H1 (cell line): ENCODE data around the gene TMEM164. TPM values are rescaled to one million over a fixed set of nuclear protein-coding genes. Genes with fewer than 3 reads are reported as not detected.

ENCODE experiments used
- CTCF ChIA-PET: fragments of 300-600 bp; sonication (Branson Sonifier 250); formaldehyde crosslinking; loops from one replicate; lab custom pipeline; 2021; ENCODE audit not compliant: partially characterized antibody; lab: Charles Lee
- POLR2A ChIA-PET: fragments of 300-600 bp; sonication (Branson Sonifier 250); formaldehyde crosslinking; loops from one replicate; lab custom pipeline; 2021; ENCODE audit warnings: inconsistent platforms; ENCODE audit not compliant: partially characterized antibody; lab: Charles Lee
- DNase-seq, 2 experiments: peaks; one replicate each; pipeline versions ENCODE4 v3.0.0 to v3.0.0-alpha.2; 2010 to 2022; ENCODE audit warnings: low spot score in 2 of 2, low read depth in 1 of 2, mixed read lengths in 1 of 2
- FAIRE-seq: peaks from 2 replicates; lab custom pipeline; 2011; peaks lifted over from hg19 to GRCh38; lab: Jason Lieb, UNC
- H2AFZ ChIP-seq: 2 replicates; pipeline ENCODE4 v1.8.1; 2012; ENCODE audit warnings: low read length, inconsistent platforms
- H2AK5ac ChIP-seq: 2 replicates; pipeline ENCODE4 v1.6.1; 2013; ENCODE audit warnings: low read depth, low read length
- H2BK120ac ChIP-seq: replicated peaks from 2 replicates; pipeline ENCODE3; 2013; ENCODE audit warnings: low read depth, low read length, inconsistent platforms
- H2BK12ac ChIP-seq: 2 replicates; pipeline ENCODE4 v1.6.1; 2013; ENCODE audit warnings: low read depth, low read length
- H2BK15ac ChIP-seq: 2 replicates; pipeline ENCODE4 v1.6.1; 2013; ENCODE audit warnings: low read length
- H2BK20ac ChIP-seq: 2 replicates; pipeline ENCODE4 v1.6.1; 2013; ENCODE audit warnings: low read length
- H2BK5ac ChIP-seq: 2 replicates; pipeline ENCODE4 v1.6.1; 2013; ENCODE audit warnings: low read depth, low read length
- H3K14ac ChIP-seq: 2 replicates; pipeline ENCODE4 v1.6.1; 2013; ENCODE audit warnings: inconsistent platforms; ENCODE audit not compliant: insufficient read length
- H3K18ac ChIP-seq: 2 replicates; pipeline ENCODE4 v1.6.1; 2013; ENCODE audit warnings: low read length; ENCODE audit errors: extremely low read depth
- H3K23ac ChIP-seq: 2 replicates; pipeline ENCODE4 v1.6.1; 2013; ENCODE audit warnings: inconsistent platforms; ENCODE audit not compliant: insufficient read length
- H3K23me2 ChIP-seq: 2 replicates; pipeline ENCODE4 v1.6.1; 2013; ENCODE audit warnings: low read depth, low read length
- H3K27ac ChIP-seq: 2 replicates; pipeline ENCODE4 v1.6.1; 2011; ENCODE audit warnings: low read depth, low read length, inconsistent platforms
- H3K27me3 ChIP-seq, 4 experiments: replicated peaks in 1 of 4; 1 replicate in 1 of 4; 2 replicates in 3 of 4; pipeline versions ENCODE4 v1.6.1 to v1.8.1; 2011 to 2013; ENCODE audit warnings: low read length in 3 of 4, mild to moderate bottlenecking in 3 of 4, inconsistent platforms in 2 of 4, mixed read lengths in 2 of 4, moderate library complexity in 1 of 4; ENCODE audit not compliant: control insufficient read depth in 3 of 4, insufficient read depth in 3 of 4; ENCODE audit errors: extremely low read depth in 1 of 4
- H3K36me3 ChIP-seq, 4 experiments: 2 replicates each; pipeline versions ENCODE4 v1.6.1 to v1.8.1; 2011 to 2013; ENCODE audit warnings: mild to moderate bottlenecking in 4 of 4, low read length in 3 of 4, moderate library complexity in 2 of 4, control low read depth in 1 of 4, inconsistent platforms in 1 of 4; ENCODE audit not compliant: insufficient read depth in 4 of 4, control insufficient read depth in 2 of 4
- H3K4ac ChIP-seq: replicated peaks from 2 replicates; pipeline ENCODE3; 2013; ENCODE audit warnings: low read length, low read depth, mixed read lengths, inconsistent platforms; ENCODE audit not compliant: insufficient read length
- H3K4me1 ChIP-seq, 4 experiments: replicated peaks in 1 of 4; 1 replicate in 1 of 4; 2 replicates in 3 of 4; pipeline versions ENCODE4 v1.6.1 to v1.8.1; 2011 to 2013; ENCODE audit warnings: low read length in 3 of 4, inconsistent platforms in 2 of 4, mixed read lengths in 1 of 4; ENCODE audit not compliant: insufficient read depth in 4 of 4, control insufficient read depth in 3 of 4
- H3K4me2 ChIP-seq, 2 experiments: 2 replicates each; pipeline versions ENCODE4 v1.6.1 to v1.8.1; 2011 to 2013; ENCODE audit warnings: low read depth in 2 of 2, low read length in 2 of 2, control low read depth in 1 of 2, inconsistent platforms in 1 of 2, mild to moderate bottlenecking in 1 of 2; ENCODE audit not compliant: insufficient read depth in 1 of 2
- H3K4me3 ChIP-seq, 4 experiments: fragments of 200-600, 300-600 bp in 1 of 4; sonication (generic), shearing (Covaris generic), sonication (Bioruptor Twin) in 1 of 4; 2 replicates each; pipeline versions ENCODE4 v1.5.1 to v1.8.1; 2011 to 2016; ENCODE audit warnings: low read length in 4 of 4, low read depth in 3 of 4, control low read depth in 2 of 4, inconsistent platforms in 2 of 4, mild to moderate bottlenecking in 2 of 4, mixed read lengths in 1 of 4, moderate library complexity in 1 of 4; ENCODE audit not compliant: insufficient read depth in 2 of 4; ENCODE audit errors: extremely low read depth in 1 of 4
- H3K56ac ChIP-seq: replicated peaks from 2 replicates; pipeline ENCODE3; 2013; ENCODE audit warnings: low read depth, mild to moderate bottlenecking, mixed read lengths, low read length, inconsistent platforms; ENCODE audit not compliant: insufficient read length
- H3K79me1 ChIP-seq: 2 replicates; pipeline ENCODE4 v1.6.1; 2013; ENCODE audit warnings: low read depth, low read length, control low read depth
- H3K79me2 ChIP-seq, 2 experiments: 2 replicates each; pipeline versions ENCODE4 v1.6.1 to v1.8.1; 2012 to 2013; ENCODE audit warnings: low read length in 2 of 2, mild to moderate bottlenecking in 2 of 2, inconsistent platforms in 1 of 2; ENCODE audit not compliant: insufficient read depth in 2 of 2, control insufficient read depth in 1 of 2
- H3K9ac ChIP-seq, 4 experiments: replicated peaks in 1 of 4; 1 replicate in 1 of 4; 2 replicates in 3 of 4; pipeline versions ENCODE4 v1.6.1 to v1.8.1; 2011 to 2013; ENCODE audit warnings: low read depth in 3 of 4, low read length in 3 of 4, control low read depth in 2 of 4, mild to moderate bottlenecking in 2 of 4, moderate library complexity in 2 of 4, inconsistent platforms in 1 of 4; ENCODE audit errors: extremely low read depth in 1 of 4
- H3K9me3 ChIP-seq, 2 experiments: 2 replicates each; pipeline versions ENCODE4 v1.6.1 to v1.8.1; 2012 to 2013; ENCODE audit warnings: mild to moderate bottlenecking in 2 of 2, moderate library complexity in 2 of 2, control low read depth in 1 of 2, inconsistent platforms in 1 of 2, low read depth in 1 of 2, low read length in 1 of 2, mixed read lengths in 1 of 2; ENCODE audit not compliant: insufficient read depth in 2 of 2
- H4K20me1 ChIP-seq, 2 experiments: replicated peaks in 1 of 2; 2 replicates each; pipeline versions ENCODE3 to v1.8.1; 2011 to 2013; ENCODE audit warnings: inconsistent platforms in 2 of 2, low read length in 2 of 2, mild to moderate bottlenecking in 1 of 2; ENCODE audit not compliant: insufficient read depth in 2 of 2, control insufficient read depth in 1 of 2
- H4K5ac ChIP-seq: 2 replicates; pipeline ENCODE4 v1.6.1; 2013; ENCODE audit warnings: low read length, low read depth, mixed read lengths, inconsistent platforms; ENCODE audit not compliant: insufficient read length
- H4K8ac ChIP-seq: 2 replicates; pipeline ENCODE4 v1.8.0; 2013; ENCODE audit warnings: mild to moderate bottlenecking, moderate library complexity, low read length, inconsistent platforms; ENCODE audit not compliant: insufficient read depth; ENCODE audit errors: extremely low read depth
- H4K91ac ChIP-seq: replicated peaks from 2 replicates; pipeline ENCODE3; 2013; ENCODE audit warnings: low read length, mixed read lengths, inconsistent platforms; ENCODE audit not compliant: insufficient read length
- ATF3 ChIP-seq: IDR thresholded peaks from 2 replicates; pipeline ENCODE4 v1.6.1; 2011; ENCODE audit warnings: low read depth, mild to moderate bottlenecking, low read length; ENCODE audit not compliant: insufficient read depth
- BCL11A ChIP-seq, 2 experiments: IDR thresholded peaks; one replicate each; pipeline ENCODE4 v1.6.1; 2011; ENCODE audit warnings: low read depth in 2 of 2, low read length in 2 of 2, mild to moderate bottlenecking in 2 of 2
- BRCA1 ChIP-seq: IDR thresholded peaks from 2 replicates; pipeline ENCODE4 v1.6.1; 2012; ENCODE audit warnings: low read depth, low read length, improper control_type of control experiment
- CBX8 ChIP-seq: fragments of 300-800, 300-1000 bp; sonication (generic); IDR thresholded peaks from 2 replicates; pipeline ENCODE4 v1.7.1; 2016; ENCODE audit warnings: low read depth, low read length, borderline replicate concordance
- EGR1 ChIP-seq: IDR thresholded peaks from 2 replicates; pipeline ENCODE4 v1.6.1; 2011; ENCODE audit warnings: low read depth, low read length, borderline replicate concordance
- KDM5A ChIP-seq: fragments of 200-600 bp; IDR thresholded peaks from 2 replicates; pipeline ENCODE4 v1.7.1; 2012; ENCODE audit warnings: mild to moderate bottlenecking, low read length, inconsistent platforms, mixed read lengths
- RAD21 ChIP-seq, 2 experiments: IDR thresholded peaks in 1 of 2; conservative IDR thresholded peaks in 1 of 2; 2 replicates each; pipeline ENCODE4 v1.6.1; 2011; ENCODE audit warnings: low read depth in 2 of 2, low read length in 2 of 2, improper control_type of control experiment in 1 of 2, inconsistent platforms in 1 of 2, mild to moderate bottlenecking in 1 of 2, moderate library complexity in 1 of 2
- SRF ChIP-seq: IDR thresholded peaks from 2 replicates; pipeline ENCODE4 v1.6.1; 2011; ENCODE audit warnings: mild to moderate bottlenecking, low read depth, low read length, moderate library complexity
- SUZ12 ChIP-seq: fragments of 200-600 bp; sonication (generic); IDR thresholded peaks from 2 replicates; pipeline ENCODE4 v1.6.1; 2012; ENCODE audit warnings: mild to moderate bottlenecking, inconsistent platforms, low read length, moderate library complexity, mixed read lengths
- ZNF274 ChIP-seq: IDR thresholded peaks from 2 replicates; pipeline ENCODE4 v1.7.0; 2012; ENCODE audit warnings: low read length, borderline replicate concordance; ENCODE audit errors: extremely low read depth
- WGBS, 2 experiments: shearing (Covaris generic) in 1 of 2; methylation state at CpG; one replicate each; pipeline versions ENCODE4 v1.1.6 to v1.1.7; 2013 to 2015; ENCODE audit warnings: low lambda C conversion rate in 2 of 2, mixed read lengths in 2 of 2, inconsistent platforms in 1 of 2, low coverage in 1 of 2, missing lambda C conversion rate in 1 of 2; ENCODE audit not compliant: insufficient replicate concordance in 2 of 2, insufficient coverage in 1 of 2, insufficient read length in 1 of 2; ENCODE audit errors: extremely low coverage in 1 of 2, missing lambda C conversion rate in 1 of 2; 5-methylcytosine and 5-hydroxymethylcytosine counted together
- polyA plus RNA-seq, 7 experiments: library from polyadenylated mRNA; depleted of rRNA in 3 of 7; stranded (reverse) in 5 of 7; unstranded in 2 of 7; fragments of >200 nt in 5 of 7; fragments of 200-250 nt in 2 of 7; gene quantifications; 1 replicate in 5 of 7; 2 replicates in 1 of 7; 4 replicates in 1 of 7; pipeline versions ENCODE4 v1.2.1 to v1.2.3, GENCODE V29; 2011 to 2013; ENCODE audit warnings: missing spikeins in 2 of 7, mixed read lengths in 2 of 7
- total RNA-seq: library from RNA; stranded (reverse); fragmentation: NEBNext Ultra II Directional; extraction: Animal tissue kit (Norgen Biotek cat#: 25700); gene quantifications from 2 replicates; pipeline ENCODE4 v1.2.1, GENCODE V29; 2021

The TMEM164 gene
- total and polyA plus RNA-seq, 2 of the 8 experiments (the other 6 are each of a cell fraction or from before 2014, with no cell fraction given), result 7.3 to 14.8 TPM

DNA sequence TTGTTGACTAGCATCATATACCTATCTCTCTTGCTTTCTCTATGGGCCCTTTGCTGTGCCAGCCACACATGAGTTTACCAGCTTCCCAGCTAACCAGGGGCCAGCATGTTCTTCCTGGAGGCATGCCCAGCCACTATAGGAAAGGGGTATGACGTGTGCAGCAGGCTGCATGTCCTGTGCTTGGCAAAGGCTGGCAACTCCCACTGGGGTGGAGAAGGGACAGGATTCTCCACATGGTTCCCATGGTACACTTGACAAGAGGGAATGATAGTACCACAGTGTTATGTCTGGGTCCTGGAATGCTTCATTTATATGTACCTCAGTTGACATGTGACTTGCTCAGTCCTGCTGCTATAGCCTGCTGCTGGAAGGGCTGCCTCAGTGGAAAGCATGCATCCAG lies 78.8 kb downstream of the TMEM164 start:
- ChIA-PET POLR2A (no interaction called here), CTCF (no interaction called here)
- Histone ChIP-seq H4K91ac (no peak overlapping the region), H3K27ac (no peak overlapping the region), H3K14ac (no peak overlapping the region), H2AFZ (no peak overlapping the region), H3K23ac (no peak overlapping the region), H2AK5ac (no peak overlapping the region), H3K4me1 (no peaks in the 10 kb centered on the region), H2BK120ac (no peak overlapping the region), H3K79me2 (no peaks in the 10 kb centered on the region), H4K5ac (no peak overlapping the region), H2BK5ac (no peak overlapping the region), H3K4ac (no peak overlapping the region), H4K20me1 (no peaks in the 10 kb centered on the region), H2BK12ac (no peak overlapping the region), H2BK20ac (no peak overlapping the region), H3K56ac (no peak overlapping the region), H3K36me3 (no peaks in the 10 kb centered on the region), H3K9ac (no peak overlapping the region), H3K23me2 (no peaks in the 10 kb centered on the region), H3K4me2 (no peak overlapping the region), H3K27me3 (no peaks in the 10 kb centered on the region), H3K18ac (no peak overlapping the region), H2BK15ac (no peak overlapping the region), H3K9me3 (no peaks in the 10 kb centered on the region), H3K4me3 (no peak overlapping the region), H3K79me1 (no peaks in the 10 kb centered on the region), H4K8ac (no peak overlapping the region)
- no peak for FAIRE-seq
- WGBS, 2 experiments, result 88% methylated on average over 1 of the region's 1 CpG; no CpG with 5 or more reads in 1 of the 2 experiments
- no peak for DNase-seq
- TF ChIP-seq ATF3, result no peak
- TF ChIP-seq KDM5A, result no peak
- TF ChIP-seq CBX8, result no peak
- TF ChIP-seq ZNF274, result no peak
- no peak for TF ChIP-seq SUZ12
- TF ChIP-seq EGR1, result no peak
- no peak for TF ChIP-seq BRCA1
- TF ChIP-seq SRF, result no peak
- TF ChIP-seq RAD21 (IDR thresholded peaks at IDR 0.05 in 1 of 2, conservative IDR thresholded peaks at IDR 0.05 in 1 of 2; ENCODE audit: low read depth in 2 of 2, low read length in 2 of 2), result no peak
- TF ChIP-seq BCL11A (IDR thresholded peaks at IDR 0.05; ENCODE audit: low read depth in 2 of 2, low read length in 2 of 2), result no peak
